ACHN (cell line): ENCODE results near the gene OSBPL8.
"Not testable (repeated sequence)": the region's sequence is repeated elsewhere in the genome, so short reads cannot be mapped to it uniquely, and the experiment has no call there.

Experiments
- DNase-seq: peaks from one replicate; pipeline ENCODE4 v3.0.0-alpha.2; 2015
- in situ Hi-C: cut with HindIII; loops from 2 replicates; pipeline ENCODE4 v1.10.0; 2017; ENCODE audit warnings: low sequenced_read_pairs, low pct_ligation_motif_present, low pct_unique_long_range_greater_than_20kb

The OSBPL8 gene

DNA sequence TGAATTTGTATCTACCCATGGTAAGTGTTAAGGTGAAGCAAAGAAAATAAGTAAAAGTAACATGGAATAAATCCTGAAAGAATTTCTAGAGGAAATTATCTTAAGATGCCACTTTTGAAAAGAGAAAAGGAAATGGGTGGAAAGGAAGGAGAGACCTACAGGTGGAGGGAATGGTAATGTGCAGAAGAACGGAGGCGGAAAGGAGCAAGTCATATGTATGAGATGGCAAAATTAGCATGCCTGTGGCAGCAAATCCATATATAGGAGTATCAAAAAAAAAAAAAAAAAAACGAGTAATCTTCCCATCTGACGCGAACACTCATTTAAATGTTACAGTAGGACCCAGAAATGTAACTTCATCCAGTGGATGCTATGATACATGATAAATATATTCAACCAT is 23.0 kb downstream of the OSBPL8 start:
- in situ Hi-C loops, result no loop called here
- no peak for DNase-seq

DNA sequence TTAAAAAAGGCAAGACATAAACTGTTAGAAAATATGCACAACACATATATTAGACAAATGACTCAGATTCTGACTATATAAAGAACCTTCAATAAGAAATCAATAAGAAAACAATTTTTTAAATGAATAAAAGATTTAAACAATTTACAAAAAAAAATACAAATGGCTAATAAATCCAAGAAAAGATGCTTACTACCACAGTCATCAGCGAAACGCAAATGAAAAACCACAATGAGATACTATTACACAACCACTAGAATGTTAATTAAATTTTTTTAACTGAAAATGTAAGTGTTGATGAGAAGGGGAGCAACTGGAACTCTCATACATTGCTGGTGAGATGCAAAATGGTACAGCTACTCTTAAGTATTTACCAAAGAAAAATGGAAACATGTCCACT is 24.4 kb downstream of the OSBPL8 start:
- no peak for DNase-seq
- in situ Hi-C loops, result no loop called here

DNA sequence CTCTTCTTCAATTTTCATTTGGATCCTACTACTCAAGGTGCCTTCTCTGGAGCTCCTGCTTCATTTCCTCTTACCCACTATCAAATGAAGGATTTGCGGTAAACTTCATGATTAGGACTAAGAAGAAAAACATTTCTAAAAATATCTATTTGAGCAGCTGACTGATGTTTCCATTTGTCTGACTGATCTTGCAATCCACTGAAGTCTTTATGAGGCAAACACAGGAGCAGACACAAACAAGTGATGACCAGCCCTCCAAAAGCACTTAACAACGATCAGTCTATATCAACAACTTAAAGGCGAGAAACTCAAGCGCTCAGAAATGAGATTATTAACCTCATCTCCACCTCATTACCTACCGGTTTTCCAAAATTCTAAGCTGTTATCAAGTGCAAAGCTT is 26.2 kb downstream of the OSBPL8 start:
- DNase-seq, result no peak

DNA sequence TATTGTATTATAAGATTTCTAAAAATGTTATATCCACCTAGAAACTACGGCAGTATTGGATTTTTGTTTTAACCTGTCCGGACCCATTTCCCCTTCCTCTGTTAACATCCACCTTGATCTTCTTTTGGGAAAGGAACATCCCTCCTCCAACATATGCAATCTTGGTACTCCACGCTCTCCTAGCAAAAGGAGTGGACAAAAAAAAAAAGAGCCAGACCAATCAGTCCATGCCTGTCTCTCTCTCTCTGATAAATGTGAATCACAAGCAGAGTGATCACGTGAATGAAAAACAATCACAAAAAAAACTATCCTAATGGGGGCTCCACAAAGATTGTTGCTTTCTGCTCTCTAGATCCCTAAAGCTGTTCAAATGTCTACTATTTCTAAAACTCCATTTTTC is 27.1 kb downstream of the OSBPL8 start:
- in situ Hi-C loops, result no loop called here
- no peak for DNase-seq

More for the DNA sequence above, 26.2 kb downstream of the OSBPL8 start:
- in situ Hi-C loops, result no loop called here

DNA sequence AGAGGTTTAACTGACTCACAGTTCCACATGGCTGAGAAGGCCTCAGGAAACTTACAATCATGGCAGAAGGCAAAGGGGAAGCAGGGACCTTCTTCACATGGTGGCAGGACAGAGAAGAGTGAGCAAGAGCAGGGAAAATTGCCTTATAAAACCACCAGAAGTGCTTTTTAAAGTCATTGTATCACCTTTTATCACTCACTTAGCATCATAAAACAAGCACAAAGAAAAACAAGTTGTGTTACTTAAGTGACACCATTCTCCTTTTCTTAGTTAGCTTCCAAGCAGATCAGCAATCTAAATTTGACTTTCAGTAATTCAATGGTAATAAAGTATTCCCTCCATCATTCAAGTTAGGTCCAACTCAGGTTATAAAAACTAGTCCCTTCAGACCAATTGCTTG is 28.5 kb downstream of the OSBPL8 start:
- in situ Hi-C loops, result no loop called here
- no peak for DNase-seq

DNA sequence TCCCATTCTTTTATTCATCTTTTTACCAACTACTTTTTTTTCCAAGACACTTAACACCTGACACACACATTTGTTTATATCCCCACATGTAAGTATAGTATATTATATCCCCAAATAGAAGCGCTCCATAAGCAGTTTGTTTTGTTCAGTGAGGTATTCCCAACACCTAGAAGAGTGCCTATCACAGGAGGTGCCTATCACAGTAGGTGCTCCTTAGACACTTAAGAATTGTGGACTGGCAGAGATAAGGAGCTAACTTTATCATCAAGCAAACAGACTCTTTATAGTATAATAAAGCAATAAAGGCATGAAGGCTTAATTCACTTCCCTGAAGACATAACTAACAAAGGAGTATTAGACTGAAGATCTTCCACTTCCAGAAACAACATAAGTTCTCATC is 29.1 kb downstream of the OSBPL8 start:
- DNase-seq, result no peak
- in situ Hi-C loops, result no loop called here

DNA sequence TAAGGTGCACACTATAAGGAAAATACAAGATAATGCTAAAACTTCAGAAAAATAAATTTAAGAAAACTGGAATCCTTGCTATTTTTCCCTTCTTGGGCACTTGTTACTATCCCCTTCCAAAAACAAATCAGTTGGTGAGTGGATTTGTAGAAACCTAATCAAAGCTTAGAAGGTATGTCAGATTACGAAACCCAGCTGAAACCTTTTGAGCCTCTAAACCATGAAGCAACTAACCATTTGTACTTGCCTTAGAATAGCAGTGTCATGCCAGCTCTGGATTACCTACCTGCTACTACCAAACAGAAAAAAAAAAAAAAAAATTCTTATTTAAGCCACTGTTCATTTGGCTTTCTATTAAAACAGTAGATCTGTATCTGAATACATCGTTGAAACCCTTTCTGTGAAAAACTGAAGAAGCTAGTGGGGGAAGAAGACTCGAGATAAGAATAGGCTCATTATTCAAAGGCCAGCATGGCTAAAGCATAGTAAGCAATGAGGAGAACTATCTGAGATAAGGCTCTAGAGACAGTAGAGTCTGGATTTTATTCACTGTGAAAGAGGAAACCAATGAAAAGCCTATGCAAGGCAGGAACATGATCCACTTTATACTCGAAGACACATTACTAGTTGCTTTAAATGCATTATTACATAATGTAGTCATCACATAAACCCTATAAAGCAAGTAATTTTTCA is 30.2 kb downstream of the OSBPL8 start:
- in situ Hi-C loops, result no loop called here
- DNase-seq, result no peak

DNA sequence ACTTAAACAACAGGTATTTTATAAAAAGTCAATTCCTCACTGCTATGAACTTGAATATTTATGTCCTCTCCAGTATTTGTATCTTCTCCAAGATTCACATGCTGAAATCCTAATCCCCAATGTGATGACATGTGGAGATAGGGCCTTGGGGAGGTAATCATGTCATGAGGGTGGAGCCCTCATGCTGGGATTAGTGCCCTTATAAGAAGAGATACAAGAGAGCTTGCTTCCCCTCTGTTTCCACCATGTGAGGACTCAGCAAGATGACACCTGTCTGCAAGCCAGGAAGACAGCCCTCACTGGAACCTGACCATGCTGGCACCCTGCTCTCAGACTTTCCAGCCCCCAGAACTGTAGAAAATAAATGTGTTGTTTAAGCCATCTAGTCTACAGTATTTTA is 36.2 kb downstream of the OSBPL8 start:
- no peak for DNase-seq
- in situ Hi-C loops, result no loop called here

DNA sequence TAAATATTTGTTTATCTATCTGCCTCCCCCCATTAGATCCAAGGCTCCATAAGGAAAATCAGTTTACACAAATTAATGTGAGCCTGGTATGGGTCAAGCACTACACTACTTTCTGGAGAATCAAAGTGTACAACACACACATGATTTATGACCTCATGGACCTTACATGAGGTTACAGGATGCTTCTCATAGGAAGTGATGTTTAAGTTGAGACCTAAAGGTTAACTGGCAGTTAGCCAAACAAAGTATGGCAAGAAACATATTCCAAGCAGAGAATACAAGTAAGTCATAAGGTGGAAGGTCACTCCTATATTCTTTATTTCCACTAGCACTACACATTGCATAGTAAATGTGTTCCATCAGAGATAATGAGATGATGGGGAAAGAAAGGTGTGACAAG is 39.2 kb downstream of the OSBPL8 start:
- DNase-seq, result no peak
- in situ Hi-C loops, result no loop called here

DNA sequence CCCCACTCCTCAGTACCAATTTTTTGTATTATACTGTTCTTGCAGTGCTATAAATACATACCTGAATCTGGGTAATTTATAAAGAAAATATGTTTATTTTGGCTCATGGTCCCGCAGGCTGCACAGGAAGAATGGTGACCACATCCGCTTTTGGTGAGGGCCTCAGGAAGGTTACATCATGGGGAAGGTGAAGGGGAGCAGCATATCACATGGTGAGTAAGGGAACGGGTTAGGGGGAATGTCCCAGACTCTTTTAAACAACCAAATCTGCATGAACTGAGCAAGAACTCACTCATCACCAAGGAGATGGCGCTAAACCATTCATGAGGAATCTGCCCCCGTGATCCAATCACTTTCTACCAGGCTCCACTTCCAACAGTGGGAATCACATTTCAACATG is 40.0 kb downstream of the OSBPL8 start:
- in situ Hi-C loops, result no loop called here
- DNase-seq, result no peak

DNA sequence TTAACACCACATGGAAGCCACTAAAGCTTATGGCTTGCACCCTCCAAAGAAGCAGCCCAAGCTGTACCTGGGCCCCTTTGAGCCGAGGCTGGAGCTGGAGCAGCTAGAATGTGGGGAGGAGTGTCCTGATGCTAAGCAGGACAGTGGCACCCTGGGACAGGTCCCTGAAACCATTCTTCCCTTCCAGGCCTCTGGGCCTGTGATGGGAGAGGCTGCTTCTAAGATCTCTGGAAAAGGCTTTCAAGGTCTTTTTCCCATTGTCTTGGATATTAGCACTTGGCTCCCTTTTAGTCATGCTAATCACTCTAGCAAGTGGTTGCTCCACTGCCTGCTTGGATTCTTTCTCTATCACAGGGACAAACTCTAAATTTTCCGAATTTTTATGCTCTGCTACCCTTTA is 40.9 kb downstream of the OSBPL8 start:
- in situ Hi-C loops, result no loop called here
- no peak for DNase-seq

DNA sequence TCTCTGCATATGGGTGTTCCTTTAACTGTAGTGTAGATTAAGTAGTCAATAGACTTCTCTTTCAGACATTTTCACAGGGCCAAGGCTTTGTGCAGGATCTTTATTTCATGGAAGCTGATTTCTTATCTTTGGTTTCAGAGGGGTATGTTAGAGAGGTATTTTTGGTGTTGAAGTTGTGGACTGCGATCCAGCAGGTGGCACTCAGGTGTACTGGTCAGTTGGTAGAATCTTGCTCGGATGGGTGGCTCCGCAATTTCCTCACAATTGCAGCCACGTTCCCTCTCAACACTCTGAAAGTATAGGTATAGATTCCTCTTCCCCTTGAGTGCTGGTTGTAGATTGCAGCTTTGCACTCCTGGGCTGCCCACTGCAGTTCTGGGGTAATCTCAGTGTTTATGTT is 44.3 kb downstream of the OSBPL8 start:
- in situ Hi-C loops, result no loop called here
- DNase-seq, result no peak

DNA sequence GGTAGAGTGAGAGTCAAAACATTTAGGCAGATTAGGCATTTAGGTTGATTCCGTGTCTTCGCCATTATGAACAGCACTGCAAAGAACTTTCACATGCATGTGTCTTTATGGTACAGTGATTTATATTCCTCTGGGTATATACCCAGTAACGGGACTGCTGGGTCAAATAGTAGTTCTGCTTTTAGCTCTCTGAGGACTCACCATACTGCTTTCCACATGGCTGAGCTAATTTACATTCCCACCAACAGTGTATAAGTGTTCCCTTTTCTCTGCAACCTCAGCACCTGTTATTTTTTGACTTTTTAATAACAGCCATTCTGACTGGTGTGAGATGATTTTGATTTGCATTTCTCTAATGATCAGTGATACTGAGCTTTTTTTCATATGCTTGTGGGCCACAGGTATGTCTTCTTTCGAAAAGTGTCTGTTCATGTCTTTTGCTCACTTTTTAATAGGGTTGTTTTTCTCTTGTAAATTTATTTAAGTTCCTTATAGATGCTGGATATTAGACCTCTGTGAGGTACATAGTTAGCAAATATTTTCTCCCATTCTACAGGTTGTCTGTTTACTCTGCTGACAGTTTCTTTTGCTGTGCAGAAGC is 48.4 kb downstream of the OSBPL8 start:
- in situ Hi-C loops, DNase-seq: not testable (repeated sequence)

DNA sequence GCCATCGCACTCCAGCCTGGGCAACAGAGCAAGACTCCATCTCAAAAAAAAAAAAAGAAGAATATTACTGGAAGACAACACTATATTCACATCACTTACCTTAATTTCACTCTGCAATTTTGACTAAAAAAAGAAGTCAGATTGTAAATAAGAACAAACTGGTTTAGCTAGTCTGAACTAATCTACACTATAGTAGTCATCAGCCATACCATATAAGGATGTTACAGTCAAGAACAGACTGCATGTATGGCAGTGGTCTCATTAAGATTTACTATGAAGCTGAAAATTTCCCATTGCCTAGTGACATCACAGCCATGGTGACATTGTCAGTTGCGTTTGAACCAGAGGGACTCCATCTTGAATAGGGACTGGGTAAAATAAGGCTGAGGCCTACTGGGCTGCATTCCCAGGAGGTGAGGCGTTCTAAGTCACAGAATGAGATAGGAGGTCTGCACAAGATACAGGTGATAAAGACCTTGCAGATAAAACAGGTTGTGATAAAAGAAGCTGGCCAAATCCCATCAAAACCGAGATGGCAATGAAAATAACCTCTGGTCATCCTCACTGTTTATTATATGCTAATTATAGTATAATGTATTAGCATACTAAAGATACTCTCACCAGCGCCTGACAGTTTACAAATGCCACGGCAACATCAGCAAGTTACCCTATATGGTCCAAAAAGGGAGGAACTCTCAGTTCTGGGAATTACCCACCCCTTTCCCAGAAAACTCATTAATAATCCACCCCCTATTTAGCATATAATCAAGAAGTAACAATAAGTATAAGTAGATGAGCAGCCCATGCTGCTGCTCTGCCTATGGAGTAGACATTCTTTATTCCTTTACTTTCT is 51.2 kb downstream of the OSBPL8 start:
- in situ Hi-C loops, result no loop called here
- no peak for DNase-seq

DNA sequence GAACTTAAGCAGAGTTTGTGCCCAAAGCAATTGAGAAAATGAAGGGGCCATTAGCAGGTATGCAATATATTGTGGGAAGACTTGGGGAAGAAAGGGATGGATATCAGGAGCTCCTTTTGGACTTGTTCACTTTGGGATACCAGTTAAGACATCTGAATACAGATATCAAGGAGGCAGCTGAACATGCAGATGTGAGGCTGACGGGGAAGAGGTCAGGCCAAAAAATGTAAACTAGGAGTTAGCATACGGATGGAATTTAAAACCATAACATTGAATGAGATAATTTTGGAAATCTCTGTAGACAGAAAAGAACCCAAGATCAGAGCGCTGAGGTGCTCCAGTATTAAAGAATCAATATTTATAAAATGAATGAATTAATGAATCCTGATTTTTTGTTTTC is 53.4 kb downstream of the OSBPL8 start:
- in situ Hi-C loops, result no loop called here
- DNase-seq, result no peak

DNA sequence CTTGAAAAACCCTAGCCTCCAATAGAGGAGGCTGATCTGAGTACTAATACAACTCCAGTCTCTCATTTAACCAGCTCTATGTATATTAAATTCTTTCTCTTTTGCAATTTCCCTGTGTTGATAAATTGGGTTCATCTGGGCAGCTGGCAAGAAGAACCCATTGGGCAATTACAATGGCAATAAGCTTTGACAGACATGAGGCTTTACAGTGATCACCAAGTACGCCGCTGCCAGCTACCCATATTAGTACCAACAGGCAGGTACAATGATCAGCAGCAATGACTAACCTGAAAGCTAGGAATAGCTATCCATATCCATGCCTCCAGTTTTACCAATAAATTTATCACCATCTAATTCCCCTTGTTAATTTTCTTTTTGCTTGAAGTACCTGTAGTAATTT is 54.5 kb downstream of the OSBPL8 start:
- in situ Hi-C loops, result no loop called here
- DNase-seq, result no peak

DNA sequence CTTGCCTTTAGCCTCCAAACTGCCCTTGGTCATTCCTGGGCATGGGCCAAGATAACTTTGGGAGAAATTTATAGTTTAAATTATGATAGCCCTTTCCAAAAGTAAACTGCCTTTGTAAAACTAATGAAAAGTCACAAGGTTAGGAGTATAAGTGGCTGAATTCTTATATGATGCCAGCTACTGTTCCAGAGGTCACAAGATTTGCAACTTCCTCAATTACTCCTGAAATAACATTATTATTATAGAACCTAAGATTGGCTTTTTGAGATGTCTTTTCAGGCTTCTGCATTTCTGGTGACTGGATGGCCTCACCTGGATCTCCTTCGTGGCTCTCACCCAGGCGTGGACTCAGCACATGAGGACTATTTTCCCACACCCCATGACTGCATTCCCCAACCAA is 55.0 kb downstream of the OSBPL8 start:
- in situ Hi-C loops, result no loop called here
- no peak for DNase-seq

DNA sequence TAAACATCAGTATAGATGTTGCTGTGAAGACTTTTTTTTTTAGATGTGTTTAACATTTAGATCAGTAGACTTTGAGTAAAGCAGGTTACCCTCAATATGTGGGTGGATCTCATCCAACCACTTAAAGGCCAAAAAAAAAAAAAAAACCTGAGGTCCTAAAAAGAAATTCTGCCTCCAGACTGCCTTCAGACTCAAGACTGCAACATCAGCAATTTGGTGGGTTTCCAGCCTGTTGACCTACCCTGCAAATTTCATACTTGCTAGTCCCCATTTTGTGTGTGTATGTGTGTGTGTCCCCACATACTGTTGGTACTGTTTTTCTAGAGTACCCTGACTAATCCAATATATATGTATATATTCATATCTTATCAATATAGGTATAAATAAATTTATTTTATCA is 55.6 kb downstream of the OSBPL8 start:
- in situ Hi-C loops, result no loop called here

DNA sequence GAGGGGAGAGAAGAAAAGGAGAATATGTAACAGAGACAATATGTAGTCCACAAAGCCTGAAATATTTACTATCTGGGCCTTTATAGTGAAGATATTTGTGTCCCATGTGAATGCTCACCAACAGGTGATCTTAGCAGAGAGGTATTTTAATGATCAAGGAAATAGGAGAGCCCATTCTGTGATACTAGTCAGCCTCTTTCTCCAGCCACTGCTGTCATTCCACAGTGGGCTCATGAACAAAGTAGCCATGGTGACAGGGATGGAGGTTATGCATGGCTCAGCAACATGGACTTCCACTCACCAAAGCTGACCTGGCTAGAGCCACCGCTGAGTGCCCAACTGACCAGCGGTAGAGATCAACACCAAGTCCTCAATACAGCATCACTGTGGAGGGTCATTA is 58.2 kb downstream of the OSBPL8 start:
- no peak for DNase-seq
- in situ Hi-C loops, result no loop called here

More for the DNA sequence above, 55.6 kb downstream of the OSBPL8 start:
- no peak for DNase-seq

DNA sequence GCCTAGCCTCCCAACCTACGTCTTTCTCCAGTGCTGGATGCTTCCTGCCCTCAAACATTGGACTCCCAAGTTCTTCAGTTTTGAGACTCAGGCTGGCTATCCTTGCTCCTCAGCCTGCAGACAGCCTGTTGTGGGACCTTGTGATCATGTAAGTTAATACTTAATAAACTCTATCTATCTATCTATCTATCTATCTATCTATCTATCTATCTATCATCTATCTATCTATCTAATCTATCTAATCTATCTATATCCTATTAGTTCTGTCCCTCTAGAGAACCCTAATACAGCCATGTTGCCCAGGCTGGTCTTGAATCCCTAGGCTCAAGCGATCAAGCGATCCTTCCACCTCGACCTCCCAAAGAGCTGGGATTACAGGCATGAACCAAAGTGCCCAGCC is 60.4 kb downstream of the OSBPL8 start:
- DNase-seq, in situ Hi-C loops: not testable (repeated sequence)
